ENCODE measurements around the gene ETV3.

The ETV3 gene

GRCh38 chr1:157161901-157162300 is 23.7 kb upstream of the ETV3 start:
- DNase-seq (ENCODE audit: low spot score): no peak

GRCh38 chr1:157158967-157159366 is 20.8 kb upstream of the ETV3 start:
- no peak for DNase-seq (ENCODE audit: low spot score)

DNA sequence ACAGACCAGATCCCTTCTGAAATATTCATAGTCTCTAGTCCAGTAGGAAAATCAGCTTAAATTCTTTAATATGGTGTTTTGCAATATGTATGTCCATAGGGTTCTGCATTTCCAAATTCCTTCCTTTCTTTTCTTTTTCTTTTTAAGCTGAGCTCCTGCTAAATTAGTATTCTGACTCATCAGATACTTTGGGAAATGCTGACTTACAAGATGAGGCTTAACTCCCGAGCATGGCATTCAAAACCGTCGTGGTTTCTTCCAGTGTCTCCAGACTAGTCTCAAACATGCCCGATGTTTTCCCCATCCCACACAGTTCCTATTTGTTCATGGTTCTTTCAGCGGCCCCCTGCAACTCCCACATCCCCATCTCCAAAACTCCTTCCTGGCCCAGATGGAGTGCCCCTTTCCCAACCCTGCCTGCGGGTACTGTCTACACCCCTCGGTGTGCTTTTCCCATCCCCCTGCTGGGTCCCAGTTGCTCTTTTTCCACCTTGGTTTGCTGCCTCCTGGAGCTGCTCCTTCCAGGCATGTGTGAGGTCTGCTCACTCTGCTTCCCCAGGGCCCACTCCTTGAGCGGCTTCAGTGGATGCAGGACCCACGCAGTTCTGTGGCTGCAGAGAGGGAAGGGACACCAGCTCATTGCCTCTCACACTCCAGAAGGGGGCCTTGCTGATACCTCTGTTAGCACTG is 19.5 kb upstream of the ETV3 start:
- no peak for DNase-seq (ENCODE audit: low spot score)

DNA sequence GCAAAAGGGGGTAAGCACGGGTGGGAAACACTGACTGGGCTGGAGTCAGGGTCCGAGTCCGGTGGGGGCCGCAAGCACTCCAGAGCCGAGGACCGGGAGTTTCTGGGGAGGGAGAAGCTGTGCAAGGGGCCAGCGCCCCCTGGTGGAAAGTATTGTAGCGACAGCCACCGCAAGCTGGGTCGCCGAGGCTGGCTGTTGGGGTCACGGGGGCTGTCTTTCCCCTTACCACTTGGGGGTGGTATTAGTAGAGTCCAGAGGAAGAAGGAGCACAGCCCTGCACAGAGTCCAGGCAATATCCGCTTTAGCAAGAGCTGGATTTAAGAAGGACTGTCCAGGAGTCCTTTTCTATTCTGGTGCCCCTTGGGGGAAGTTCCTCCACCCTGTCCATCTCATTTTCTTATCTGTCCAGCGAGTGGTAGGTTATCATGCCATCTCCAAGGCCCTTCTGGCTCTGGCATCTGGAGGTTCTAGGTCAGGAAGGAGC is 17.9 kb upstream of the ETV3 start:
- peak; percentile 71 for DNase-seq (ENCODE audit: low spot score)

GRCh38 chr1:157155658-157156057 is 17.5 kb upstream of the ETV3 start:
- DNase-seq (ENCODE audit: low spot score): no peak

DNA sequence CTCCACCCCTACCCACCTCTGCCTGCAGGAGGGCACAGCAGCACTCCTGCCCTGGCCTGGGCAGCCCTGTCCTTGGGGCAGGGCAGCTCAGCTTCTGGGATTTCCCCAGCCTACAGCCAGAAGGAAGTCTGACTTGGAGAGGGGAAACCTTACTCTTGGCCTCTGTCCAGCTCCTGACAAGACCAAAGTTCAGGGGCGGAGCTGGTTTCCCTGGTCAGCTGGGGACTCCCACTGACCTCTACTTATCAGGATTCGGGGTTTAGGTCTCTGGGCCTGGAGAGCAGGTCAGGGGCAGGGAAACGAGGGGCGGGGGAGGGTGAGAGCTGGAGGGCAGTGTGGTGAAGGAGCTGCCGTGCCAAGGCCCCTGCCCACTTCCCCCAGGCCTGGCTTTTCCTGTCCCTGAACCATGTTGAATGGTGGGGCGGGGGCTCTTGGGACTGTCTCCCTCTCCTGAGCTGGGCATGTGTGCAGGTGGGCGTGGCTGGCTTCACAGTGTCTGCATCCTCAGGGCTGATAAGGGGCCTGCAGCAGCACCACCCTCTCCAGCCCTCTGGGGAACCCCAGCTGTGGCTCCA is 16.8 kb upstream of the ETV3 start:
- no peak for DNase-seq (ENCODE audit: low spot score)

- no peak for DNase-seq (ENCODE audit: low spot score)
These were observed 16.1 kb upstream of the ETV3 start for GRCh38 chr1:157154291-157154690.

GRCh38 chr1:157153746-157154145 is 15.6 kb upstream of the ETV3 start:
- no peak for DNase-seq (ENCODE audit: low spot score)

- DNase-seq (ENCODE audit: low spot score): no peak
These were observed 14.3 kb upstream of the ETV3 start for GRCh38 chr1:157152510-157152909.

DNA sequence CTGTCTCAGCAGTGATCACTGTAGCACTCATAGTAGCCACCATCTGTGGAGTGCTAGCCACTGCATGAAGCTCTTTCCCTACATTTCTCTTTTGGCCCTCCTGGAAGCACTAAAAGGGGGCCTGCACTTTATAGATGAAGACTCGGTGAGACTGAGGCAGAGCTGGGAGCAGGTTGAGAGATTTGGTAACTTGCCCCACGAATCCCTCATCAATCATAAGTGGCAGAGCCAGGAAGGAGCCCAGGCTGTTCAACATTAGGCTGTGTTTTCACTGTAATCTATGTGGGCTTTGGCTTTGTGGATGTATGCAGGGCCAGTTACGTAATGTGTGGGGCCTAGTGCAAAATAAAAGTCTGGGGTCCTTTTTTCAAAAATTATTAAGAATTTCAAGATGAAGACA is 13.3 kb upstream of the ETV3 start:
- no peak for DNase-seq (ENCODE audit: low spot score)

- no peak for DNase-seq (ENCODE audit: low spot score)
These were observed 12.9 kb upstream of the ETV3 start for GRCh38 chr1:157151073-157151472.

DNA sequence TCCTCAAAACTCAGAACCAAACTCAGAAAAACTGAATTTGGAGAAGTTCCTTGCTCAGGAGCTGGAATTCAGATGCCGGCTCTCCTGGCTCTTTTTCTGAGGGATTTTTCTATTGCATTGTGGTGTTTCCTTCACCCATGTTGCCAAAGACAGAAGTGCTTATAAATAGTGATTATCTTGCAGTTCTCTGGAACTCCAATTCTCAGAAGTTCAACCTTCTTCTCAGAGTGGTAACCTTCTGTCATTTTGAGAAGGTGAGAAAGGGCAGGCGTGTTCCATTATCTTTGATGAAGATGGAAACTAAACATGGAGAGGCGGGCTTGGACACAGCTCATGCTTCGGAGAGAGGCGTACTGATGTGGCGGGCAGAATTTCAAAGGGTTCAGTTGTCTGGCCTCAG is 12.4 kb upstream of the ETV3 start:
- no peak for DNase-seq (ENCODE audit: low spot score)

DNA sequence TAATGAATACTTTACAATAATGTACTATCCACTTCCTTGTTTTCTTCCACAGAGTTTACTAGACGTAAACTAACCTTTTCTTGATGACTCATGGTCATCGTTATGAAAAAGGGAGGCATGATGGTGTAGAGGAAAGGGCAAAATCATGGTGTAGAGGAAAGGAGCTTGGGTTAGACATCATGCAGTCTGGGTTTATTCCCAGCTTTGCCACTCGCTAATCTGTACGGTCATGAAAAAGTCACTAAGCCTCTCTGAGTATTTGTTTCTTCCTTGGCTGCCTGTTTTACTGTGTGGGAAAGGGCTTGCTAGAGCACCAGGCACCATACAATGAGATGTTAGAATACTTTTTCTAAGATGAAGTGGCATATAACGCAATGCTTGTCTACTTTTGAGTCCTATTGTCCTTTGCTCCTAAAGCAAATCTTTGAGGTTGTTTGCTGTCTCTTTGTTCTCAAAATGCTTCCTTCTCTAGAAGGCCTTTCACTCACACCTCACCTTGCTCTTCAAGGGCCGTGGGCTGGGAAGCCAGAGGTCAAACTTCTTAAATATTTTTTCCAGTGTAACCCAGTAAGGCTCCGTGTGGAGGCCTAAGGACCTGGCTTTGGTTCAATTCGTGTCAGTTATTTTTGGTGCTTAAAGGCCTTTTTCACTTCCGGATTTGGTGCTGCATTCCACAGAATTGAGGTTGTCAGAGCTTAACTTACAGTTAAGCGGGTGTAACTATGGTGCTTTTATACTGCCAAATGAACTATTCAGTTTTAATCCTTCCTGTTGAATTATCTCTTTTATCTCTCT is 9.9 kb upstream of the ETV3 start:
- DNase-seq (ENCODE audit: low spot score): no peak

DNA sequence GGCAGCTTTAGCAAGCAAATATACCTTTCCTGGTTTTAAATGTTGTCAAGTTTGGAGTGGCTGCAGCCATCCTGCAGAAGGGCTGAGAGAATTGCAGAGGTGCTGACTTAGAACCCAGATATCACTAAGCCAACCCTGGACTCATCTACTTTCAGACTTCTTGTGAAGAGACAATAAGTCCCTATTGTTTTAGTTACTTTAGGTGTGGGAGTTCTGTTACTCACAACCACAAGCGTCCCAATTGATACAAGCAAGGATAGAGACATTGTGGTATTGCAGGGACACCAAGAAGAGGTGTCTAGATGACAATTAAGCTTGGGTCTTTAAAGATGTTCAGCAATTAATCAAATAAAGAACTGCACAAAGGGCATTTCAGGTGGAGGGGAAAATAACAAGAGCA is 8.8 kb upstream of the ETV3 start:
- DNase-seq (ENCODE audit: low spot score): no peak

- no peak for DNase-seq (ENCODE audit: low spot score)
These were observed 8.0 kb upstream of the ETV3 start for GRCh38 chr1:157146244-157146643.

- DNase-seq (ENCODE audit: low spot score): no peak
These were observed 6.9 kb upstream of the ETV3 start for GRCh38 chr1:157145076-157145475.

DNA sequence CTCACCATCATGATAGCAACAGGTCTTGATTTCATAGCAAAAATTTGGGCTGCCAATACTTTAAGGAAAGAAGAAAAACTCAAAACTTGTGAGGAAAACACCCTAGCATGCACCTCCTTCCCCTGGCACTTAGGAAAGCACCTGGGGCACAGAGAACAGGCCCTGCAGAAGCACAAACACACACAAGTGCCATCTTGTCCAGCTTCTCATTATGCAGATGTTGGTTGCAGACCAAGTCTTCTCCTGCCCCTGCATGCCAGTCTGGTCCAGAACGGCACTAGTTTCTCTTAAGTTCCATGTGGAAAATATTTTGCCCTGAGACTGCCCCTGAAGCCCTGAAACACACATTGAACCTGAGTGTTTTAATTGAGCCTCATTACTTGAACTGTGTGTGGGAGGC is 6.3 kb upstream of the ETV3 start:
- no peak for DNase-seq (ENCODE audit: low spot score)

DNA sequence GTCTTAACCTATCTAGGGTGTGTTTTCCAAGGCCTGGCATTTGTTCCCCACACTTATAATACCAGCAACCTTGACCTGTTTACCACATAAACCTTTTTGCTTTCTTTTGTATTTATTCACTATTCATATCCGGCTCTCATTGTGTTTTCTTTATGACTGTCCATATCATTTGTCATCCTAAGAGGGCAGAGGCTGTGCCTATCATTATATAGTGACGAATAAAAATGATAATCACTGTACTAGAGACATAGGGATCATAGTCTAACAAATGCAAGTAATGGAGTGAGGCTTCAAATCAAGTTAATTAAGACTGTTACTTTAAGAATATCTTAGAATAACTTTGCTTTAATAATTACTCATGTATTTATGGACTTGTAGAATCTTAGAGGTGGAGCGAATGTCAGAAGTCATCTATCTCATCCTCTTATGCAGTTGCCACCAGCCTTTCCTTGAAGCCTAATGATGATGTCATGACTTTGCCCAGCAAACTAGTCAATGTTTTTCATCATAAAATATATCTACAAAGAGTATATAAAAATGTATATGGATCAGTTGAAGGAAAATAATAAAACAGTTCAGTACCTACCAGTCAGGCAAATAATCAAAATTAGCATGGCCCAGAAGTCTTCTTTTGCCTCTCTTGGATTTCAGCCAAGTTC is 4.7 kb upstream of the ETV3 start:
- DNase-seq (ENCODE audit: low spot score): no peak

DNA sequence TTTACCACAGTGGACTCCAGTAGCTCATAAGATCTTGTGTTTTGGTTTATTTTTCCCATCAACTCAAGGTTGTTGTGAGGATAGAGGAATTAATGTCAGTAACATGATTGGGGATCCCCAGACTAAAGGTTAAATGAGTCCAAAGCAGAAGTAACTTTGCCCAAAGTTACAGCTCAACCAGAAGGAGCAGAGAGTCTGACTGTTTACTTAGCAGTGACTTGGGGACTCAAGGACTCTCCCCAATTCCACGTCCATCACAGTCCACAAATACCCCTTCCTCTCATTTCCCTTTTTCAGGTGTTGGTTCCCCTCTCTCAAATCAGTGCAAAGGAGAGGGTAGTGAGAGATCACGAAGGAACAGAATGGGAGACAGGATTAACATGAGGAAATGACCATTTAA is 4.0 kb upstream of the ETV3 start:
- DNase-seq (ENCODE audit: low spot score): no peak

DNA sequence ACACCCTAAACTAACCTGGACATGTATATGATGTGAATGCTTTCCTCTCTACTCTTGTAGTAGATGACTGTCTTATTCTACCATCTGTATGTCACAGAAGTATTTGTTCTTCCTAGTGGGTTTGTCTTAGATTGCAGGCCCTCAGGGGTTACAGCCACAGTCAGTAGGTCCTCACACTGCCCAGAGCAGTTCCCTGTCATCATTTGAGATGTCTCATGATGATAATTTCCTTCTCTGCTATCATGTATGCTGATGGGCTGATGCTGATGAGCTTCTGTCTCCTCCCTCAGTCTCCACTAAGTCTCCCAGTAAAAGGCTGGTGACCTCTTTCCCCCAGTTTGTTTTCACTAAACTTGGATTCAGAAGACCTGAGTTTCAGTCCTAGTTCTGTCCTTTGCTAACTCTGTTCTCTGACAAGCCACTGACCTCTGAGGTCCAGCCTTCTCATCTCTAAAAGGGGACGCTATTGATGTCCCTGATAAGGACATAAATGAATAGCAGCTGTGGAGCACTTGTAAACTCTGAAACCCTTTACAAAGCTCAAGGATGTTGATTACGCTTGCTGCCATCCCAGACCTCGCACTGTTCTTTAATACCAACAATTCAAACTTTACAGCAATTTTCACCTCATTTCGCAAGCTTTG is 3.1 kb upstream of the ETV3 start:
- no peak for DNase-seq (ENCODE audit: low spot score)

- no peak for DNase-seq (ENCODE audit: low spot score)
These were observed 1.9 kb upstream of the ETV3 start for GRCh38 chr1:157140063-157140588.
